RWPE2 (cell line): ENCODE data around the gene OR8H3.

Experiments
- ATAC-seq: fragments of 200-7000 bp; cut with Tn5 transposase; 3 replicates; pipeline ENCODE4 v1.9.1; 2021; ENCODE audit warnings: low read depth
- DNase-seq: peaks from one replicate; pipeline ENCODE4 v3.0.0-alpha.2; 2020; ENCODE audit warnings: low spot score
- H3K27ac ChIP-seq: fragments of 450-650 bp; 2 replicates; pipeline ENCODE4 v1.5.1; 2017; ENCODE audit warnings: mild to moderate bottlenecking; ENCODE audit not compliant: poor library complexity, severe bottlenecking
- H3K27me3 ChIP-seq: fragments of 250-450 bp; sonication (Bioruptor Pico); 2 replicates; pipeline ENCODE4 v1.5.1; 2021; ENCODE audit warnings: mild to moderate bottlenecking, moderate library complexity; ENCODE audit not compliant: insufficient read depth, poor library complexity, severe bottlenecking
- H3K36me3 ChIP-seq: fragments of 250-450 bp; sonication (Bioruptor Pico); 2 replicates; pipeline ENCODE4 v1.5.1; 2020; ENCODE audit warnings: low read depth, mild to moderate bottlenecking, moderate library complexity
- H3K4me1 ChIP-seq: fragments of 250-450 bp; sonication (Bioruptor Pico); 2 replicates; pipeline ENCODE4 v1.5.1; 2021; ENCODE audit warnings: mild to moderate bottlenecking, moderate library complexity; ENCODE audit not compliant: insufficient read depth, poor library complexity, severe bottlenecking
- H3K4me3 ChIP-seq: fragments of 250-450 bp; sonication (Bioruptor Pico); 2 replicates; pipeline ENCODE4 v1.5.1; 2021; ENCODE audit warnings: mild to moderate bottlenecking, moderate library complexity; ENCODE audit not compliant: severe bottlenecking
- H3K9me3 ChIP-seq: fragments of 250-450 bp; sonication (Bioruptor Pico); 2 replicates; pipeline ENCODE4 v1.5.1; 2021; ENCODE audit warnings: mild to moderate bottlenecking, moderate library complexity; ENCODE audit not compliant: severe bottlenecking
- TF ChIP-seq, protein P1 (sequence below): fragments of 450-650 bp; IDR thresholded peaks from one replicate; pipeline ENCODE4 v1.5.1; 2017; ENCODE audit warnings: mild to moderate bottlenecking, moderate library complexity; ENCODE audit not compliant: poor library complexity, severe bottlenecking

The OR8H3 gene, protein sequence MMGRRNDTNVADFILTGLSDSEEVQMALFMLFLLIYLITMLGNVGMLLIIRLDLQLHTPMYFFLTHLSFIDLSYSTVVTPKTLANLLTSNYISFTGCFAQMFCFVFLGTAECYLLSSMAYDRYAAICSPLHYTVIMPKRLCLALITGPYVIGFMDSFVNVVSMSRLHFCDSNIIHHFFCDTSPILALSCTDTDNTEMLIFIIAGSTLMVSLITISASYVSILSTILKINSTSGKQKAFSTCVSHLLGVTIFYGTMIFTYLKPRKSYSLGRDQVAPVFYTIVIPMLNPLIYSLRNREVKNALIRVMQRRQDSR

DNA sequence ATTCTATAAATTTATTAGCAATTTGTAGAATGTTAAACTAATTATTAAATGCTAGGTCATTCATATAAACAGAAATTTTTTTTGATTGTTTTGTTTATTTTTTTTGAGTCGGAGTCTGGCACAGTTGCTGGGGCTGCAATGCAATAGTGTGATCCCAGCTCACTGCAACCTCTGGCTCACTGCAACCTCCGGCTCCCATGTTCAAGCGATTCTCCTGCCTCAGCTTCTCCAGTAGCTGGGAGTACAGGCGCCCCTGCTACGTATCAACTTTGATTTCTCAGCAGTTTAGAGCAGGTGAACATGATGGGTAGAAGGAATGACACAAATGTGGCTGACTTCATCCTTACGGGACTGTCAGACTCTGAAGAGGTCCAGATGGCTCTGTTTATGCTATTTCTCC is at the start of gene OR8H3:
Gene OR8H3 (plus strand): TSS at position 301 of the 400 bp plus-strand sequence. CDS start 0 bp downstream, at position 301.
- Histone ChIP-seq H3K27ac (no peak within 1 kb of the TSS), H3K36me3 (no peaks in the 10 kb centered on the region), H3K4me3 (no peak within 1 kb of the TSS), H3K9me3 (no peaks in the 10 kb centered on the region), H3K27me3 (no peaks in the 10 kb centered on the region), H3K4me1 (no peaks in the 10 kb centered on the region)
- DNase-seq (no peak), ATAC-seq (no peak)
- TF ChIP-seq, protein P1, sequence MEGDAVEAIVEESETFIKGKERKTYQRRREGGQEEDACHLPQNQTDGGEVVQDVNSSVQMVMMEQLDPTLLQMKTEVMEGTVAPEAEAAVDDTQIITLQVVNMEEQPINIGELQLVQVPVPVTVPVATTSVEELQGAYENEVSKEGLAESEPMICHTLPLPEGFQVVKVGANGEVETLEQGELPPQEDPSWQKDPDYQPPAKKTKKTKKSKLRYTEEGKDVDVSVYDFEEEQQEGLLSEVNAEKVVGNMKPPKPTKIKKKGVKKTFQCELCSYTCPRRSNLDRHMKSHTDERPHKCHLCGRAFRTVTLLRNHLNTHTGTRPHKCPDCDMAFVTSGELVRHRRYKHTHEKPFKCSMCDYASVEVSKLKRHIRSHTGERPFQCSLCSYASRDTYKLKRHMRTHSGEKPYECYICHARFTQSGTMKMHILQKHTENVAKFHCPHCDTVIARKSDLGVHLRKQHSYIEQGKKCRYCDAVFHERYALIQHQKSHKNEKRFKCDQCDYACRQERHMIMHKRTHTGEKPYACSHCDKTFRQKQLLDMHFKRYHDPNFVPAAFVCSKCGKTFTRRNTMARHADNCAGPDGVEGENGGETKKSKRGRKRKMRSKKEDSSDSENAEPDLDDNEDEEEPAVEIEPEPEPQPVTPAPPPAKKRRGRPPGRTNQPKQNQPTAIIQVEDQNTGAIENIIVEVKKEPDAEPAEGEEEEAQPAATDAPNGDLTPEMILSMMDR, result no peak

DNA sequence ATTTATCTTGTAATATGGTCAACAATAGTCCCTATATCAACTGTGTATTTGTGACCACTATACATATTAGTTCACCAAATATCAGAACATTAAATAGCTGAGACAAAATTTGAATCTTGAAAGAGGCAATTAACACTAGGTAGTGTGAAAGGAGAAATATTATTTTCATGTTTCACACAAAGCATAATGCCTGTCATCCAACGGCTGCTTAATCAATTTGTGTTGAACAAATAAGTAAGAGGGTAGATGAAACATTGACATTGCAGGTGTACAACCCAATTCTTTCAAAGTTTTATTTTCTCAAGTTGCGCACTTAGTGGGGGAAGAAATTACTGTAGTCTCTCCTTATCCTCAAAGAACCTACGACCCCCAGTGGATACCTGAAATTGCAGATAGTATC is 32.5 kb upstream of the OR8H3 start:
- Histone ChIP-seq H3K27me3 (no peaks in the 10 kb centered on the region), H3K9me3 (no peaks in the 10 kb centered on the region), H3K27ac (no peak overlapping the region), H3K36me3 (no peaks in the 10 kb centered on the region), H3K4me3 (no peak overlapping the region), H3K4me1 (no peaks in the 10 kb centered on the region)
- TF ChIP-seq, protein P1, result no peak
- ATAC-seq, result no peak
- DNase-seq, result no peak

DNA sequence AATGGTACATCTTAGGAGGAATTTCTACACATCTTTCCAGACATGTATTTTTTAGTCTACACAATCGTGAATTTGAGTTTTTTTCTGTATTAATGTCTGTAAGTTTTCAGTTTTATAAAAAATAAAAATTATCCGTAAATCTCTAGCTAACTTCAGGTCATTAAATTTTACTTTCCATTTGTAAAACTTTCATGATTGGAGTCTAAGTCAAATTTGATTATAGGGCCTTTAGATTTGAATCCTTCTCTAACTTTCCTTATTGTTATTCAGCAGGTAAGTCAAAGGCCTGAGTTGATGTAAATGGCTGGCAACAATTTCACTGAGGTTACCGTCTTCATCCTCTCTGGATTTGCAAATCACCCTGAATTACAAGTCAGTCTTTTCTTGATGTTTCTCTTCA is 29.2 kb upstream of the OR8H3 start, which contains the start of gene OR8I2:
Gene OR8I2 (plus strand): TSS at position 301 of the 400 bp plus-strand sequence. CDS start 0 bp downstream, at position 301.
- TF ChIP-seq, protein P1, result no peak
- H3K9me3 ChIP-seq, result no peaks in the 10 kb centered on the region
- no peak within 1 kb of the TSS for H3K27ac ChIP-seq
- no peaks in the 10 kb centered on the region for H3K4me1 ChIP-seq
- ATAC-seq, result no peak
- no peak for DNase-seq
- no peaks in the 10 kb centered on the region for H3K27me3 ChIP-seq
- H3K4me3 ChIP-seq, result no peak within 1 kb of the TSS
- no peaks in the 10 kb centered on the region for H3K36me3 ChIP-seq

DNA sequence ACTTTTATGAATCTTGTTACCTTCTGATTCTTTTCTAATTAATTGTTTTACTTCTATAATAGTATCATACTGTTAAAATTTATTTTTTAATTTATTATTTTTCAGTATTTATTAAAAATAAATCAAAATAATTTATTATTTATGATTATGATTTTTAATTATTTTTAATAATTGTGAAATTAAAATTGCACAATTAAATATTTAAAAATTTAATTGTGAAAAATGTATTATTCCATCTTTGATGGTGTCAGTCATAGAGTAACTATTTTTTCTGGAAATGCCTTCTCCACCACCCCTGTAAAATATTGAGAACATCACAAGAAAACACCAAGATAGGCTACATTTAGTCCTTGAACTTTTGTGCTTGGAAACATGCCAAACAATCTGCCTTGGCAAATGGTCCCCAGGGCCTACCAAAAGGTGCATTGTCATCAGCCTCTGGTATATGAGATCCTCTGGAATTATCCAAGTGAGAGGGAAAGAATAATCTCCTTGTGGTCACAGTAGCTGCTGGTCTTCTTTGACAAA is 18.9 kb upstream of the OR8H3 start, which contains the start of gene OR8H2:
Gene OR8H2 (plus strand): TSS at position 478 of the 528 bp plus-strand sequence. CDS start 1,356 bp downstream, outside the sequence.
- ATAC-seq (no peak), DNase-seq (no peak)
- TF ChIP-seq, protein P1, result no peak
- no peak within 1 kb of the TSS for H3K4me3 ChIP-seq
- H3K27me3 ChIP-seq, result no peaks in the 10 kb centered on the region
- no peaks in the 10 kb centered on the region for H3K36me3 ChIP-seq
- H3K9me3 ChIP-seq, result no peaks in the 10 kb centered on the region
- H3K27ac ChIP-seq, result no peak within 1 kb of the TSS
- H3K4me1 ChIP-seq, result no peaks in the 10 kb centered on the region
